ENCODE results near the gene RHOXF2.

Gene RHOXF2

GRCh38 chrX:120205816-120206753 is 47.7 kb downstream of the RHOXF2 start:
- no peak for DNase-seq

- DNase-seq, result no peak
These were observed 48.7 kb downstream of the RHOXF2 start for GRCh38 chrX:120207009-120207605.

DNA sequence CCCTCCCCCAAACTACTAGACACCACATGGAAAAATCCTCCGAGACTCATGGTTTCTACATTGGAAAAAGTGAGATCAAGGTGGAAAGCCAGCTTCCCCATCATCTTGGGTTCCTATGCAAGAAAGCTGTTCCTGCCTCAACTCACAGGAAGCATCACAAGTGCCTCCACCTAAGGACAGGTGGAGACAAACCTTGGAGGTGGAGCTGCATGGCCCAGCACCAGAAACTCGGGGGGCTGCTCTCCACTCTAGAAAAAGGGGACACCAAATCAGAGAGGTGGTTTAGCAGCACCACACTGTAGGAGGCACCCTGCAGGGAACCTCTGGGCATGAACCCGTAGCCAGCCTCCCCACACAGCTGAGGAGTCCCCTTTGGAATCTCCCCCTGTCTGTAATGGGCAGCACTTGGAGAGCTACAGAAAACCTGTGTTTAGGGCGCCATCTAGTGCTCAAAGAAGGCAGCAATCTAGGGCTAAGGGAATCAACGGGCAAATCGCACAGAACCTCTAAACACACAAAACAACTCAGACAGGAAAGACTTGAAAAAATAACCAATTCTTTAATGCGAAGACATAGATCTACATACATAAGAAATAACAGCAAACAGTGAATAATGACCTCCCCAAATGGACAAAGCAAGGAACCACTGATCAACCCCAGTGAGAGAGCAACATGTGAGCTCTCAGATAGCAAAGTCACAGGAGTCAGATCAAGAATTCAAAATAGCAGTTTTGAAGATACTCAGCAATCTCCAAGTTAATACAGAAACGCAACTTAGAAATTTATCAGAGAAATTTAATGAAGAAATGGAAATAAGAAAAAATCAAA is 55.2 kb downstream of the RHOXF2 start:
- DNase-seq, result peak; percentile 63
